SJCRH30 (cell line): ENCODE measurements around the gene KCNAB1. TPM values are rescaled to one million over a fixed set of nuclear protein-coding genes. Genes with fewer than 3 reads are reported as not detected.

ENCODE experiments used
- DNase-seq, 2 experiments: peaks; one replicate each; pipeline ENCODE4 v3.0.0-alpha.2; 2015 to 2020
- H3K27ac ChIP-seq: fragments of 250-450 bp; sonication (Bioruptor Pico); 2 replicates; pipeline ENCODE4 v1.5.1; 2020; ENCODE audit warnings: mild to moderate bottlenecking, moderate library complexity
- H3K27me3 ChIP-seq: fragments of 250-450 bp; sonication (Bioruptor Pico); 2 replicates; pipeline ENCODE4 v1.5.1; 2020; ENCODE audit warnings: mild to moderate bottlenecking, moderate library complexity
- H3K36me3 ChIP-seq: fragments of 250-450 bp; sonication (Bioruptor Pico); 2 replicates; pipeline ENCODE4 v1.5.1; 2020; ENCODE audit warnings: mild to moderate bottlenecking, moderate library complexity
- H3K4me1 ChIP-seq: fragments of 250-450 bp; sonication (Bioruptor Pico); 2 replicates; pipeline ENCODE4 v1.5.1; 2020; ENCODE audit warnings: mild to moderate bottlenecking, moderate library complexity
- H3K4me3 ChIP-seq: fragments of 250-450 bp; sonication (Bioruptor Pico); 2 replicates; pipeline ENCODE4 v1.5.1; 2020; ENCODE audit warnings: mild to moderate bottlenecking, moderate library complexity
- H3K9me3 ChIP-seq: fragments of 250-450 bp; sonication (Bioruptor Pico); replicated peaks from 2 replicates; pipeline ENCODE4 v1.5.1; 2020; ENCODE audit warnings: mild to moderate bottlenecking, moderate library complexity
- total RNA-seq: library from RNA; depleted of rRNA; stranded (reverse); fragments of >200 nt; shearing (Covaris generic); gene quantifications from 2 replicates; pipeline ENCODE4 v1.2.3, GENCODE V29; 2014

Gene KCNAB1
- total RNA-seq, 1 experiment from 2014 or later = not detected

DNA sequence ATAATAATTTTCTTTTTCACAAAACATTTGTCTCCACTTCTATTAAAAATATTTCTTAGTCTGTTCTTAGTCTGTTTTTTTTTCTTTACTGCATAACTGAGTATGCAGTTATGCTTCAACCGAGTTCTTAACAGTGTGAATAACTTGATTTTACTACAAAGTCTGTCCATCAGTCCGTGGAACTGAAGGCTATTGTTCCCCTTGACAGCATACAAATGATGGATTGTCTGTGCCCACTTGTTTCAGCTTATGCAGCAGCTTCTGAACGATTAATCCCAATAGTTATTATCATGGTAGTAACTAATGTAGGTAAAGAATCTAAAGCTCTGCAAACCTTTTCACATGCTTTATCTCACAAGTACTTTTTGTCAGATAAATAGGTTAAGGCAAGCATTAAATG, 283.8 kb downstream of the KCNAB1 start:
- Histone ChIP-seq H3K4me3 (no peak overlapping the region), H3K9me3 (no peaks in the 10 kb centered on the region)
- no peak for DNase-seq

DNA sequence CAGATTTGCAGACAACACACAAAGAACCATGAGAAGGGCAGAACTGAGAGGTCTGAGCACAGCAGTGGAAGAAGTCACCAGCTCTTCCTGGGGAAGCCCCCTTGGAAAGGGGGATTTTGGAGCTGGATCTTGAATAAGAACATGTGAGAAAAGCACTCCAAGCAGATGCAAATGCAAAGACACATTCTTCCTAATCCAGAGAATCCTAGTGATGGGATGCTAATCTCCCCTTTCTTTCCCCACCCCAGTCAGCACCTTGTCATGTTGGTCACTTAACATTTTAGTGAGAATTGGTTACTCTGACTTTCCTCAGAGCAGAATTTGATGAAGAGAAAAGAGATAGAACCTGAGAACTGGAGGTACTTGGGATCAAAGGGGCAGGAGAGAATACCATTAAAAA, 286.0 kb downstream of the KCNAB1 start:
- Histone ChIP-seq H3K27ac (no peak overlapping the region), H3K4me1 (no peaks in the 10 kb centered on the region), H3K27me3 (peaks cover 6% of the 10 kb centered on the region), H3K9me3 (no peaks in the 10 kb centered on the region), H3K4me3 (no peak overlapping the region), H3K36me3 (no peaks in the 10 kb centered on the region)
- DNase-seq = no peak

More for the DNA sequence above, 283.8 kb downstream of the KCNAB1 start:
- H3K27ac ChIP-seq = no peak overlapping the region
- H3K27me3 ChIP-seq = peaks cover 6% of the 10 kb centered on the region
- H3K36me3 ChIP-seq = no peaks in the 10 kb centered on the region
- H3K4me1 ChIP-seq = no peaks in the 10 kb centered on the region

- peaks cover 4% of the 10 kb centered on the region for H3K27me3 ChIP-seq
- no peaks in the 10 kb centered on the region for H3K9me3 ChIP-seq
- DNase-seq = no peak
- no peaks in the 10 kb centered on the region for H3K36me3 ChIP-seq
- H3K27ac ChIP-seq = no peak overlapping the region
- H3K4me1 ChIP-seq = no peaks in the 10 kb centered on the region
- no peak overlapping the region for H3K4me3 ChIP-seq
Measured at GRCh38 chr3:156407617-156408225, 287.3 kb downstream of the KCNAB1 start.

GRCh38 chr3:156409694-156410093, 289.3 kb downstream of the KCNAB1 start:
- Histone ChIP-seq H3K27ac (no peak overlapping the region), H3K9me3 (no peaks in the 10 kb centered on the region), H3K4me3 (no peak overlapping the region), H3K27me3 (peaks cover 2% of the 10 kb centered on the region; the same call in 1 of the 2 replicates), H3K4me1 (no peaks in the 10 kb centered on the region), H3K36me3 (no peaks in the 10 kb centered on the region)
- no peak for DNase-seq

DNA sequence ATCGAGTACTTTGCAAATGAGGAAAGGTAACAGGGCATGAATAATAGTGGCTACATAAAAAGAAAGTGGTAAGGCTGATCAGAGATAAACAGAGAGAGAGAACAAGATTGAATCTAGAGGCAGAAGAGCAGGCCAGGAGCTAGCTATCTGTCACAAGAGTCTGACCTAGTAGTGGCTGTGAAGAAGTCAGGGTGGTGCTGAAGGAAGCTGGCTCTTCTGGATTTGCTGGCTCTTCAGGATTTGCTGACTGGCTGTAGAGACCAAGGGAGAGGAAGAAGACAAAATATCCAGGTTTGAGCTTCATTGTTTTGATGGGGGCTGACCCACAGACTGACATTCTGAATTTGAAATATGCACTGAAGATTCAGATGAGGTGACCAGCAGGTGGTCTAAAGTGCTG, 292.2 kb downstream of the KCNAB1 start:
- no peaks in the 10 kb centered on the region for H3K36me3 ChIP-seq
- no peak overlapping the region for H3K4me3 ChIP-seq
- H3K27ac ChIP-seq = no peak overlapping the region
- H3K4me1 ChIP-seq = peaks cover 11% of the 10 kb centered on the region
- H3K27me3 ChIP-seq = no peaks in the 10 kb centered on the region
- no peaks in the 10 kb centered on the region for H3K9me3 ChIP-seq
- no peak for DNase-seq

DNA sequence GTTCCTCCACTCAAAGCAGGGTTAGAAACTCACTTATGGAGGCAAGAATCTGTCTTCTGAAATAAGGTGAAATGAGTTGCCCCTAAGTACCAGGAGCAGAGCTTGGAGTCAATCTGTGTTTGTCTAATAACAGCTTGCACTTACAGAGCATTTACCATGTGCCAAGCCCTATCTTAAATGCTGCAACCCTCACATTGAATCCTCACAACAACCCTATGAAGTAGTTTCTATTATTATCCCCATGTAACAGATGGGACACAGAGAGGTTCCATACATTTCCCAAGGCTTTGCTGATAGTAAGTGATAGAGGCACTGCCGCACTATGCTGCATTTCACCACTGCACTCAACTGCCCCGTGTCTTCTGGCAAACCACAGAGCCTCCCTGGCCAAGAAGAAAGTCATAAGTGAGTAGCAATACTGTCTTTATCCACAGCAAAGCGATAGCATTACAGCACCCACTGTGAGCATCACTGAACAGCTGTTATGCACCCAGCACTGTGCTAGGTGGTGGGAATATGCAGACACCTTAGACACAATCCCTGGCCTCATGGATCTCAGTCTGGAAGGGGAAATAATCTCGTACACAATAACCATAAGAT, 293.0 kb downstream of the KCNAB1 start:
- no peak overlapping the region for H3K4me3 ChIP-seq
- no peak for DNase-seq
- H3K4me1 ChIP-seq = peaks cover 19% of the 10 kb centered on the region
- no peaks in the 10 kb centered on the region for H3K9me3 ChIP-seq
- H3K36me3 ChIP-seq = no peaks in the 10 kb centered on the region
- H3K27me3 ChIP-seq = no peaks in the 10 kb centered on the region
- no peak overlapping the region for H3K27ac ChIP-seq

DNA sequence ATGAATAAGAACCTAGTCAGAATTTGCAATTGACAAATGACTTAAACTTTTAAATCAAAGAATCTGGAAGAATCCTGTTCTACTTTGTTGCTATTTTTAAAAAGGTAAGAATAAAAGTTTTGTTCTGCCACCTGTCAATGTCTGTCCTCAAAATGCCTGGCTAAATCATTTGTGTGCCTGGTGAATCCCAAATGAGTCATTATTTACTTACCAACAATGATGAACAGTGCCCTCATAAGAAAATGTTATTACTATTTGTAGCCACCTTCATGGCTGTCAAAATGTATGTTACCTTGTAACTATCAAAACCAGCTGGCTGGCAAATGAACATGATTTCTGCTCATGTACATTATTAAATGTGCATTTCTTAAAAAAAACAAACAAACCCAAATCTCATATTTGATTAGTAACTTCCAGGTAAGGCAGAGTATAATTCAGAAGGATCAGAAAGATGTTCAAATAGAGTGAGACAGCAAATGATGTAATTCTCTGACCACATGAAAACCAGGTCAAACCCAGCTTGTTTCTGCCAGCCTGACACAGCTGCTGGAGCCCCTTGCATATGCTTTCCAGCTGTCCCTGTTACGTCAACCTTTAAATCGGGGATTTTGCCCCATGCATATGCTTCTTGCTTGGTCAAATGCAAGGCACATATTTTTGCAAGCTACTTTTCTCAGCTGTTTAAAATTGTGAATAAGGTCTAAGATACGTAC, 296.6 kb downstream of the KCNAB1 start:
- H3K27me3 ChIP-seq = no peaks in the 10 kb centered on the region
- H3K4me3 ChIP-seq = peak overlapping the region; percentile 33
- peak overlapping the region; percentile 86 for H3K27ac ChIP-seq
- H3K9me3 ChIP-seq = no peaks in the 10 kb centered on the region
- H3K4me1 ChIP-seq = peaks cover 24% of the 10 kb centered on the region
- peak; percentile 80 to 88 for DNase-seq
- H3K36me3 ChIP-seq = no peaks in the 10 kb centered on the region

DNA sequence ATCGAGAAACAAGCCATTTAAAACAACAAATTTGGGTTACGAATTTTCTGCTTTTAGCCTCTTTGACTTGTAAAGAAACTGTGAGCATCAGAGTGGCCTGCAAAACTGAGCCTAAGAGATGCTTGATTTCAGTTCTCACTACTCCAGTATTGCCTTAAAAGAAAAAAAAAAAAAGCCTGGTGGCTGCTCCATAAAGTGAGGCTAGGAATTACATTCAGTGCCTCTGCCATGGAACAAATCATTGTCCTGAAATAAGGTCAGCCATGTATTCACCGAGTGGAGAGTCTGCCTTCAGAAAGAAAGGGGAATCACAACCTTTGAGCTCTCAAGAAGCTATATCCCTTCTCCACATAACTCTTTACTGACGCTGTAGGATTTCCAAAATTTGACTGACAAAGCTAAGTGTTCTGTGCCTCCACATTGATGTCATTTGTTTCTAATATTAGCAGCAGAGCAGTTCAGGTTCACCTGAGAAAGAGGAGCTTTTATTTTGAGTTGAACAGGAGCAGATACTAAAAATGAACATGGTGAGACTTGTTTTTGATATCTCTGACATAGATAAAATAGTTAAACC, 297.3 kb downstream of the KCNAB1 start:
- Histone ChIP-seq H3K4me1 (peaks cover 24% of the 10 kb centered on the region), H3K27ac (peak overlapping the region; percentile 86), H3K27me3 (no peaks in the 10 kb centered on the region), H3K36me3 (no peaks in the 10 kb centered on the region), H3K4me3 (peak overlapping the region; percentile 33), H3K9me3 (no peaks in the 10 kb centered on the region)
- no peak for DNase-seq

DNA sequence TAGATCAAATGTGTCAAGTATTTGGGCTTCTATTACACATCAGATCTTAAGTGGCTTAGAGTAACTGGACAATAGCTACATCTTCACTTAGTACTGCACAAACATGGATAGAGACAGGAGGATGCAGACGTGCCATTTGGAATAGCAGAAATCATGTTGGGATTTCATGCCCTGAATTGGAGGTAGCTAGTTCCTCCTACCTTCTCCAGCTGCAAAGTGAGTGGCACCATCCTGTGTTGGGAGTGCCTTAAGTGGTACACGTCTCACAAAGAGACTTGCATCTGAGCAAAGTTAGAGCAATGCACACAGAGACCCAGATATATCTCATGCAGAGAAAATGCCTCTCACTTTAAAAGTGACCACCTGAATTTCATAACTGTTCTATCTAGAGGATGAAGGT, 298.1 kb downstream of the KCNAB1 start:
- Histone ChIP-seq H3K4me3 (no peak overlapping the region), H3K4me1 (peaks cover 24% of the 10 kb centered on the region), H3K36me3 (no peaks in the 10 kb centered on the region), H3K9me3 (no peaks in the 10 kb centered on the region), H3K27me3 (no peaks in the 10 kb centered on the region), H3K27ac (peak overlapping the region; percentile 86)
- DNase-seq = peak in 1 of 2 experiments; percentile 8

DNA sequence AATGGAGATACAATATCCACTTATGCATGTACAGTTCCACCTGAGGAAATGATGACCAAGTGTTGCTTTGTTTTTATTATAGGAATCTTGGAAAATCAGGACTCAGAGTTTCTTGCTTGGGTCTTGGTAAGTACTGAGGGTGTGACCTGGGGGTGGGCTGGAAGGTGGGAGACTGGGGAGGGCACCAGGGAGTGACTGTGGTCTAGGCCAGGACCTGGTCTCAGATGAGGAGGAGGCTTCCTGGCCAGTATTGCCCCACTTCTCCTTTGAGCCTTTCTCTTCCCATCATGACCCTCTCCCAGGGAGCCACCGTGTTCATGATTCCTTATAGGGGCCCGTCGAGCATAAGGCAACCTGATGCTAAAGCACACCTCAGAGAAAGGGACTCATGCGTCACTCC, 301.2 kb downstream of the KCNAB1 start:
- H3K4me1 ChIP-seq = peaks cover 24% of the 10 kb centered on the region
- H3K36me3 ChIP-seq = no peaks in the 10 kb centered on the region
- H3K27ac ChIP-seq = no peak overlapping the region
- no peaks in the 10 kb centered on the region for H3K9me3 ChIP-seq
- H3K4me3 ChIP-seq = no peak overlapping the region
- H3K27me3 ChIP-seq = no peaks in the 10 kb centered on the region
- no peak for DNase-seq

GRCh38 chr3:156424758-156425157, 304.4 kb downstream of the KCNAB1 start:
- H3K9me3 ChIP-seq = no peaks in the 10 kb centered on the region
- peak in 1 of 2 experiments; percentile 12 for DNase-seq
- no peak overlapping the region for H3K27ac ChIP-seq
- no peaks in the 10 kb centered on the region for H3K27me3 ChIP-seq
- 0 out of 2 replicates have a peak, but pooled peaks cover 3% of the 10 kb centered on the region for H3K4me1 ChIP-seq
- no peaks in the 10 kb centered on the region for H3K36me3 ChIP-seq
- H3K4me3 ChIP-seq = no peak overlapping the region

DNA sequence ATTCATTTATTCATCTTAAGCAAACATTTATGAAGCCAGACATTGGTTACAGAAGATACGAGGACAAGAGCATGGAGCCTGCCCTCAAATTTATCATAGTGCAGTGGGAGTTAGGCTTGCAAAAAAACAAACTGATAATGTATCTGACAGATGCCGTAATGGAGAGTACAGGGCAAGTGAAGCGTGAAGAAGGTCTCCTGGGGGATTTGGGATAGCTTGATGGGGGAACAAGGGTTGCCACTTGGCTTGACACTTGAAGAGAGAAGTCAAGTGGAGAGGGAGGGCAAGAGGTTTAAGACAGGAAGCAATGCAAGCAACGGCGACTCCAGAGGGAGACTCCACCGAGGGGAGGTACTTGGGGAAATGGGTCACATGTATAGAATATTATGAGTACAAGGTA, 305.3 kb downstream of the KCNAB1 start:
- Histone ChIP-seq H3K4me1 (0 out of 2 replicates have a peak, but pooled peaks cover 3% of the 10 kb centered on the region), H3K9me3 (no peaks in the 10 kb centered on the region), H3K27ac (no peak overlapping the region), H3K36me3 (no peaks in the 10 kb centered on the region), H3K27me3 (no peaks in the 10 kb centered on the region), H3K4me3 (no peak overlapping the region)
- peak in 1 of 2 experiments; percentile 13 for DNase-seq

DNA sequence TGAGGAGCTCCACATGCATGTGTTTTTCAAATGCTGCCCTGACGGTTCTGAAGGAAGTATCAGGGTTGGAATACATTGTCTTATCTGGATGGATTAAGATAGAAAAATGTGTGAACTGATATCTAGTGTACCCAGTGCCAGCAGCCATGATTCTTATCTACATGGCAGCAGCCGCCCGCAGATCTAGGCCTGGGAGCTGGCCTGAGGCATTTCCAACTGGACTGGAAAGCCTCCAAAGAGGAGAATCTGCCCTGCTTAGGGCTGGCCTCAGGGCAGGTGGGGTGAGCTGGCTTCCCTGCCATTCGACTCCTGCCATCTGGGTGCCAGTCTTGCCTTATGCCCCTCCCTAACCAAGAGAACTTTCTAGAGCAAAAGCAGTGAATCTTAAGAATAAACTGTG, 308.7 kb downstream of the KCNAB1 start:
- Histone ChIP-seq H3K4me1 (0 out of 2 replicates have a peak, but pooled peaks cover 3% of the 10 kb centered on the region), H3K4me3 (no peak overlapping the region)

GRCh38 chr3:156431334-156432124, 311.2 kb downstream of the KCNAB1 start:
- Histone ChIP-seq H3K4me1 (no peaks in the 10 kb centered on the region), H3K4me3 (no peak overlapping the region), H3K36me3 (no peaks in the 10 kb centered on the region), H3K9me3 (no peaks in the 10 kb centered on the region), H3K27me3 (no peaks in the 10 kb centered on the region), H3K27ac (no peak overlapping the region)
- DNase-seq = no peak

More for the DNA sequence above, 308.7 kb downstream of the KCNAB1 start:
- Histone ChIP-seq H3K9me3 (no peaks in the 10 kb centered on the region), H3K36me3 (no peaks in the 10 kb centered on the region), H3K27me3 (no peaks in the 10 kb centered on the region), H3K27ac (no peak overlapping the region)
- DNase-seq = no peak
